GM12801 (cell line): ENCODE data around the gene CUL3.

Experiments
- TF ChIP-seq, protein P1 (sequence below): IDR thresholded peaks from one replicate; pipeline ENCODE4 v1.5.1; 2011; ENCODE audit warnings: control low read depth; ENCODE audit not compliant: insufficient read length; ENCODE audit errors: extremely low read depth

Gene CUL3

GRCh38 chr2:224546926-224547325 lies 38.2 kb downstream of the CUL3 start:
- TF ChIP-seq, protein P1, sequence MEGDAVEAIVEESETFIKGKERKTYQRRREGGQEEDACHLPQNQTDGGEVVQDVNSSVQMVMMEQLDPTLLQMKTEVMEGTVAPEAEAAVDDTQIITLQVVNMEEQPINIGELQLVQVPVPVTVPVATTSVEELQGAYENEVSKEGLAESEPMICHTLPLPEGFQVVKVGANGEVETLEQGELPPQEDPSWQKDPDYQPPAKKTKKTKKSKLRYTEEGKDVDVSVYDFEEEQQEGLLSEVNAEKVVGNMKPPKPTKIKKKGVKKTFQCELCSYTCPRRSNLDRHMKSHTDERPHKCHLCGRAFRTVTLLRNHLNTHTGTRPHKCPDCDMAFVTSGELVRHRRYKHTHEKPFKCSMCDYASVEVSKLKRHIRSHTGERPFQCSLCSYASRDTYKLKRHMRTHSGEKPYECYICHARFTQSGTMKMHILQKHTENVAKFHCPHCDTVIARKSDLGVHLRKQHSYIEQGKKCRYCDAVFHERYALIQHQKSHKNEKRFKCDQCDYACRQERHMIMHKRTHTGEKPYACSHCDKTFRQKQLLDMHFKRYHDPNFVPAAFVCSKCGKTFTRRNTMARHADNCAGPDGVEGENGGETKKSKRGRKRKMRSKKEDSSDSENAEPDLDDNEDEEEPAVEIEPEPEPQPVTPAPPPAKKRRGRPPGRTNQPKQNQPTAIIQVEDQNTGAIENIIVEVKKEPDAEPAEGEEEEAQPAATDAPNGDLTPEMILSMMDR, result no peak

DNA sequence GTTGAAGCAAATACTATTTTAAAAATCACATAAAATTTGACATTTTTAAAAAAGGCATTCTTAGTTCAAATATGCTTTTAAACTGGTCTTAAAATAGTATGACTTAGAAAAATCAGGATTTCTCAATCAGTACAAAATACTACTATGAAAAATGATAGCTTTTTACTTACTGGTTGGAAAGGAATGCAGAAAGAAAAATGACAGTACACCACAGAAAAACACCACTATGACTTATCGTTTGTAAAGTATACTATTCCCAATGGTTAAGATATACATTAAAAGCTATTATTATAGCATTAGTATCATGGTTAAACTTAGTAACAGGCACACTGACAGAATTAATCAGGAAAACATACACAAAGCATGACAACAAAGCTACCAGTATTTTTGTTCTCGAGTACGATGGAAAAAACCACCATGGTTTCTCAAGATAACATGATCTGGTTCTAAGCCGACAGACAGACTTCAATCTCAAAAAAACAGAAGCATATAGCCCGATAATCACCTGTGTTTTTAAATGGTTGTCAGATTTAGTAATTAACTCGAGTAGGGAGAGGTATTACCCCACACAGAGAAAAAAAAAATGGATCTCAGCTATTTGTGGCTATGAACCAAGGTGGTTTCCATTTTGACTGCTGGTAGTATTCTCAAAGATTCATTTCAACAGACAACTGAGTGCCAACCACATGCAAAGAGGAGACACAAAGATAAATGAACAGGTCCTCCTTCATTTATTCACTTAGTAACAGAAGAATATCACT lies 39.1 kb downstream of the CUL3 start:
- TF ChIP-seq, protein P1, result no peak

- TF ChIP-seq, protein P1, result no peak
These were observed 41.2 kb downstream of the CUL3 start for GRCh38 chr2:224543939-224544338.

DNA sequence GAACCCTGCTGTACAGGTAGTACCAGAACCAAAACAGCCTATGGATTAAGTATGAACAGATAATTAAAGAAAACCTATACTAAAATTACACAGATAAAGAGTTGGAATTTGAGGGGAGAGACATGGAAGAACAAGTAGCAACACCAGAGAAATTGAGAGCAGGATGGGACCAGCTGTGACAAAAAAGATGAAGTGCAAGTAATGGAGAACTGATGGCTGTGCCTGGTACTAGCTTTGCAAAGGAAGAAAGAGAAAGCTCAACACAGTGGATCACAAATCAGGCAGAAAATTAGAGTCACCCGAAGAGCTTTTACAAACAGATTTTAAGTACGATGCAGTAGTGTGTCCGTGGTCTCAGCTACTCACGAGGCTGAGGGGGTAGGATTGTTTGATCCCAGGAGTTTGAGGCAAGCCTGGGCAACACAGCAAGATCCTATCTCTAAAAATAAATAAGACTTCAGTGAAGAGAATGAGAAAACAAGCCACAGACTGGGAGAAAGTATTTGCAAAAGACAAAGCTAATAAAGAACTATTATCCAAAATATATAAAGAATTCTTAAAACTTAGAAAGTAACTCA lies 46.5 kb downstream of the CUL3 start:
- TF ChIP-seq, protein P1, result no peak

GRCh38 chr2:224532931-224533330 lies 52.2 kb downstream of the CUL3 start:
- TF ChIP-seq, protein P1, result no peak

DNA sequence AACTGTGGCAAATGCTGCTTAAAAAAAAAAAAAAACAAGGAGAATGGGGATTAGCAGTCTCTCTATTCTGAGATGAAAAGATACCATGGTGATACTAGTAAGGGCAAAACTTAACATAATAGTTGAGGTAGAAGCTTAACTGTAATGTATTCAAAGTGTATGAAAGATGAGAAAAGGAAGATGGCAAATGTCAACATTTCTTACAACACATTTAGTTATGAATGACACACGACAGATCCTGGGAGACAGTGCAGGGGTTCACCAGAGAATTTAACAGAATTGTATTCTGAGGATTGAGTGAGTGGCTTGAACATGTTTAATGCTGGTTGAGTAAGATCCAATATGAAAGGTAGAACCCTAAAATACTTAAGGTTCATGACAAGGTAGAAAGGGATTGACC lies 52.7 kb downstream of the CUL3 start:
- TF ChIP-seq, protein P1, result no peak

- TF ChIP-seq, protein P1, result no peak
These were observed 57.0 kb downstream of the CUL3 start for GRCh38 chr2:224528171-224528570.
